Fibroblast of skin of abdomen (primary cell): Measurements from ENCODE around the gene ACADM. TPM values are rescaled to one million over a fixed set of nuclear protein-coding genes. Genes with fewer than 3 reads are reported as not detected.
A peak's percentile ranks its signal among the peaks of the same experiment; 100 is the strongest.
"Not testable (repeated sequence)": the region's sequence is repeated elsewhere in the genome, so short reads cannot be mapped to it uniquely, and the experiment has no call there.

Experiments
- DNase-seq: peaks from one replicate; pipeline ENCODE4 v3.0.0-alpha.2; 2013
- polyA plus RNA-seq, 2 experiments: library from polyadenylated mRNA; unstranded; fragments of 120-200 nt; gene quantifications; one replicate each; pipeline ENCODE4 v1.2.1, GENCODE V29; 2013; ENCODE audit not compliant: insufficient read length in 2 of 2

The ACADM gene
- 33.1 TPM for polyA plus RNA-seq (2013, experiment 1 of 2; ENCODE audit: insufficient read length)
- polyA plus RNA-seq (2013, experiment 2 of 2; ENCODE audit: insufficient read length) = 32.3 TPM

DNA sequence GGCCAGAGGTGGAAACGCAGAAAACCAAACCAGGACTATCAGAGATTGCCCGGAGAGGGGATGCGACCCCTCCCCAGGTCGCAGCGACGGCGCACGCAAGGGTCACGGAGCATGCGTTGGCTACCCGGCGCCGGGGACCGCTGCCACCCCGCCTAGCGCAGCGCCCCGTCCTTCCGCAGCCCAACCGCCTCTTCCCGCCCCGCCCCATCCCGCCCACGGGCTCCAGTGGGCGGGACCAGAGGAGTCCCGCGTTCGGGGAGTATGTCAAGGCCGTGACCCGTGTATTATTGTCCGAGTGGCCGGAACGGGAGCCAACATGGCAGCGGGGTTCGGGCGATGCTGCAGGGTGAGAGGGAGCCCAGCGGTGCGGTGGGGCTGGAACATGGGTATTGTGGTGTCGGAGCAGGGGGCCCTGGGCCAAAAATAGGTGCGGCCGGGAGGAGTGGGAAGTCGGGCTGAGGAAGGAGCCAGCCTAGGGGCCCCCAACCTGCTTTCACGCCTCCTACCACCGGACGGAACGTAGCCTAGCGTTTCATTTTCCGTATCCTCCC lies at the start of gene ACADM:
TSS of gene ACADM (plus strand) at position 238 of the 551 bp plus-strand sequence. CDS start at position 317, 79 bp downstream.
- peak; percentile 79 for DNase-seq

DNA sequence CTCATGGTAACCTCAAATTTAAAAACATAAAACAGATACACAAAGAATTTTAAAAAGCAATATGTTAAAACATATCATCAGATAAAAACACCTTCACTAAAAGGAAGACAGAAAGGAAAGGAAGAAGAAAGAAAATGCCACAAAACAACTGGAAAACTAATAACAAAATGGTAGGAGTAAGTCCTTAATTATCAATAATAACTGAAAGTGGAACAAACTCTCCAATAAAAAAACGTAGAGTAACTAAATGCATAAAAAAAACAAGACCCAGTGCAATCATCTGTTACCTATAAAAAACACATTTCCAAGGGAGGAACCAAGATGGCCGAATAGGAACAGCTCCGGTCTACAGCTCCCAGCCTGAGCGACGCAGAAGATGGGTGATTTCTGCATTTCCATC lies 47.1 kb upstream of the ACADM start:
- DNase-seq = no peak

GRCh38 chr1:75677964-75678363 lies 46.5 kb upstream of the ACADM start:
- DNase-seq = not testable (repeated sequence)

DNA sequence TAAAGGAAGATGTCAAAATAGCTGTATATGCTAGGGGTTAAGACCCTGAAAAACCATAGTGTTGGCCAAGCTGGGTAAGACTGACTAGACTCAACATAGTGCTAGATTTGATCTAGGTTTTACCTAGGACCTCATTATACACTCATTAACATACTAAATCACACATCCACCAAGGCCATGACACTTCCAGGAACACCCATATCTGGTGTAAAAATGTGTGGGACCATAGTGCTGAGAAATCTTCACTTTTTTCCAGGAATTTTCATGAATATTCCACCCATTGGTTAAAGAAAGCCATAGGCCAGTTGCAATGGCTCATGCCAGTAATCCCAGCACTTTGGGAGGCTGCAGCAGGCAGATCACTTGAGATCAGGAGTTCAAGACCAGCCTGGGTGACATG lies 34.0 kb upstream of the ACADM start:
- no peak for DNase-seq

- no peak for DNase-seq
Observed at GRCh38 chr1:75693551-75693950, 31.0 kb upstream of the ACADM start.

DNA sequence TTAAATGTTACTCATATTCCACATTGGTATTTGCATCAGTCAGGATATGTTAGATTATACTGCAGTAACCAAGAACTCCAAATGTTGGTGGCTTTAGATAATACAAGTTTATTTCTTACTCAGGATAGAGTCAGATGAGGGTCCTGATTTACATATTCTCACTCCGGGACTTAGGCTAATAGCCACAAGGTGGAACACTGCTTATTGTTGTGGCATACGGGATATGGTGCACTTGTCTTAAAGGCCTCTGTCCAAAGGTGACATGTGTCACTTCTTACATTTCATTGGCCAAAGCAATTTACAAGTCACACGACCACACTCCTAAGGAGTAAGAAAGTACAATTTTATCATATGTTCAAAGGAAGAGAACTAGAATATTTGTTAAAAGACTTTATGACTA lies 28.5 kb upstream of the ACADM start:
- no peak for DNase-seq

DNA sequence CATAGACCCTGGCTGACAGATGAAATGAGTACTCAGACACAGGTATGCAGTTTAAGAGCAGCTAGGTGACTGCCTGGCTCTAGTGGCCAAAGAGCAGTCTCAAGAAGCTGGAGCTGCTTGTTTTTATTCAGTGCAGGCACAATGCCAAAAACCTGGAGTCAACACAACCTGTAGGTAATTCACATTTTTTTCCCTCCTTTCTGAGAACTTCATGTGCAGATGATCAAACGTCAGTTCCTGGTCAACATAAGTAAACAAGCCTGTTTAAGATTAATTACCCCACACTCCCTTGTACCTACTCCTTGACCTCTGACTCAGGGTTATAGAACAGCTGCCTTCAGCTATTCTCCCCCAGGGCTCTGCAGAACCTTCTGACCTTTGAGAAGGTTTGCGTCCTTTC lies 17.3 kb upstream of the ACADM start:
- DNase-seq = no peak

- no peak for DNase-seq
Observed at GRCh38 chr1:75708910-75709309, 15.6 kb upstream of the ACADM start.

- no peak for DNase-seq
Observed at GRCh38 chr1:75710832-75711231, 13.7 kb upstream of the ACADM start.

DNA sequence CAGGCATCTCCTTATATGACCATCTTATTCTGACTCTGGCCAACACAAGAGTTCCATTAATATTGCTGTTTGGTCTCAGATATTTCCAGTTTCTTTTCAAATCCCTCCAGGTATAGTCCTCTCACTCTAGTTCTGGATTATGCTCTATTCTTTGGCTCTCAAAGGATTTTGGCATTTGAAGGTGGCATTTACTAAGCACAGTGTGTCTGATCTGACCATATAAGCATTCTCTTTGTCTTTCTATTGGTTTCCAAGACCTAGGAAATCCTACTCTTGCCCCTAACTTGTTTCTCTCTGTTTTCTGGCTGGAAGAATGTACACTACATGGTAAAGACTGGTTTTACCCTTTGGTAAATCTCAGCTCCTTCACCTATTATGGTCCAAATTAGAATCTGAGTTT lies 12.7 kb upstream of the ACADM start:
- no peak for DNase-seq

- DNase-seq = no peak
Observed at GRCh38 chr1:75712306-75712705, 12.2 kb upstream of the ACADM start.

DNA sequence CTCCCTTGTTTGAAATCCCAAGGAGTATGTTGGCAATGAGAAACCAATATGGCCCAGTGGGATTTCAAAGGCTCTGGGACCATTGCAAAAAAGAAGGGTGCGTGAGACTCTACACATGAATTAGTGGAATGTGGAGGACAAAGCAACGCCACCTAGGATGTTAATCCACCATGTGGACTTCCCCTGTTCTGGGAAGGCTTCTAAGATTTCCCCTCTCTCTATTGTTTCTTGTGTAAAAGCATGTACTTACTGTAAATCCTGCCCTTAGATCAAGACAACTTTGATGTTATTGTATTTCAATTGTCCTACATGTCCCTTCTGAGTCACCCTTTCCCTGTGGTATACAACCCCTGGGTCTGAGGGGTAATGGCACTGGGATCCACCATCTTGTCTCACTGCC lies 4.7 kb upstream of the ACADM start:
- DNase-seq = no peak

DNA sequence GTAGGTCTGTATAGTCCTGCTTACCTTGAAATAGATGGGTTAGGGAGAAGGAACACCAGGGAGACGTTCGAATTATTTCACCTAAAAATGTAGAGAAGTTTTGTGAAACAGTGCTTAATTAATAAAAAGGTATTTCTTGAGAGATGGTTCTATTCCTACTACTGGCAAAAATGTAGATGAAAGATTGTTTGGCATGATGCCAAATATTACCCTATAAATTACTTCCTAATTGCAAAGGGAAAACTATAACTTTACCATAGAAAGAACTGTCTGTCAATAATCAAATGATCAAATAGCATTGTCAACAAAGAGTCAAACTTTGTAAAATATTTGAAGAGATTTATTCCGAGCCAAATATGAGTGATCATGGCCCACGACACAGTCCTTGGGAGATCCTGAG lies 4.2 kb upstream of the ACADM start:
- no peak for DNase-seq

- no peak for DNase-seq
Observed at GRCh38 chr1:75720820-75721219, 3.7 kb upstream of the ACADM start.

DNA sequence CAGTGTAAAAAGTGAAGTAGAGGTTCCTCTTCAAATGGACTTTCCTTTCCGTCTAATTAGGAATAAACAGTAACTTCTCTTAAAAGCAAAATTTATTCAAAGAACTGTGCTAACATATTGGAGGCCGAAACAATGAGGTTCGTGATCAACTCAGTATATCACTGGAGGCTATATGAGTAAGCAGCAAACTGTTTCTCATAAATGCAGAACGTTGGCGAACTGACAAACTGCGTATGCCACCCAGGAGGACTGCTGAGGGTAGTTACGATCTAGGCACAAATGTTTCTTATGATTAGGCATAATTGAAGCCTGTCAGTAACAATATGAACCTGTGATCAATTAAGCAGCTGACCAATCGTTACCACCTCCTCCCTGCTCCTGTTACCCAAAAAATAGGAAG lies 2.3 kb upstream of the ACADM start:
- DNase-seq = not testable (repeated sequence)

DNA sequence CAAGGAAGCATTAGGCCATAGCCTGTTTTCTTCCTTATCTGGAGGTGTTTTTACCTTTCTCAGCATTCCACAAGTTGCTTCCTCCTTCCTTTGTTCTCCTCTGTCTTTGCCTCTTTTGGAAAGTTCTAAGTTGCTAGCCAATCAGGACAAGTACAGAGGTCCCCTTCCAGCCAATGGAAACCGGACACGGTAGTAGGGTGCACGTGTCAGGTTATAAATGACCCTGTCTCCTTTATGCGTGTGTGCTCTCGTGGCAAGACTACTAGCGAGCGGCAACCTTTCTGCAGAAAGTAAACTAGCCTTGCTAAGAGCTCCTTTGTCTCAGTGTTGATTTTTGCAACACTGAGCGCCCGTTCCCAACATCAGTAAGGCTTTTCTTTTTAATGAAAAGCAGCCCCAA lies 1.5 kb upstream of the ACADM start:
- DNase-seq = no peak

GRCh38 chr1:75723989-75724471 lies 479 bp upstream of the ACADM start:
- DNase-seq = peak; percentile 73

DNA sequence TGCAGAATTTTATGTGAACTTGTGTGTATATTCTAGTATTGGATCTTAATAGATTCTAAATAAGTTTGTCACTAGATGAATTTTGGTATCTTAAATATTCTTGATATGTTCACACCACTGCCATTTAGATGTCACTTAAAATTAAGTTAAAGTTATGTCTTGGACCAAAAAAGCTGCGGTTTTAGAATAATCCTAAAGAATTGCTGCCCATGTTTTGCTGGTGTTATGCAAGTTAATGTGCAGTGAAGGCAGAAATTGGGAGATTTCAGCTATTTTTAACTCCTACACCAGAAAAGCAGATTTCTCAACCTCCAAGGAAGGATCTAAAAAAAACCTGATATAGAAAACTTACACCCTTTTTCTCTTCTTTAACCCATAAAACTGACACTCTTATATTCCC lies 757 bp downstream of the ACADM start:
- DNase-seq = peak; percentile 37

DNA sequence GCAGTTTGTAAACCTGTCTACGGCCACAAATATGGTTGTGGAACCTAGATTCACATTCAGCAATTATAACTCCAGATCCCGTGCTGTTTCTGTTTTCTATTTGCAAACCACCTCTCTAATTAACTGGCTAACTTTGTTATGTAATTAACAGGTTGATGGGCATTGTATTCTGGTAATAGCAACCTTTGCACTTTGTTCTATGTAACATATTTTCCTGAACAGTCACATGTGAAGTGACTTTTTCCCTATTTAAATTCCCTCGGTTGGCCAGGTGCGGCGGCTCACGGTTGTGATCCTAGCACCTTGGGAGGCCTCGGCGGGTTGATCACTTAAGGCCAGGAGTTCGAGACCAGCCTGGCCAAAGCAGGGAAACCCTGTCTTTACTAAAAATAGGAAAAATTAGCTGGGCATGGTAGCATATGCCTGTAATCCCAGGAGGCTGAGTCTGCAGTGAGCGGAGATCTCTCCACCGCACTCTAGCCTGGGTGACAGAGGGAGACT lies 1.4 kb downstream of the ACADM start:
- DNase-seq = no peak

- no peak for DNase-seq
Observed at GRCh38 chr1:75727571-75727970, 3.1 kb downstream of the ACADM start.

DNA sequence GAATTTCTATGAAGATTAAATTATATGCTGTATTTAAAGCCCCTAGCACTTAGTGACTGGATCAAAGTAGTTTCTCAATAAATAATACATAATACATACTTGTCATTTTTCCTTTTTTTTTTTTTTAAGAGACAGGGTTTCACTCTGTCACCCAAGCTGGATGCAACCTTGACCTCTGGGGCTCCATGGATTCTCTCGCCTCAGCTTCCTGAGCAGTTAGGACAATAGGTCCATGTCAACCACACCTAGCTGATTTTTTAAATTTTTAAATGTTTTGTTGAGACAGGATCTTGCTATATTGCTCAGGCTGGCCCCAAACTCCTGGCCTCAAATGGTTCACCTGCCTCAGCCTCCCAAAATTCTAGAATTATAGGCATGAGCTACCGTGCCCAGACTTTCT lies 5.9 kb downstream of the ACADM start:
- no peak for DNase-seq

DNA sequence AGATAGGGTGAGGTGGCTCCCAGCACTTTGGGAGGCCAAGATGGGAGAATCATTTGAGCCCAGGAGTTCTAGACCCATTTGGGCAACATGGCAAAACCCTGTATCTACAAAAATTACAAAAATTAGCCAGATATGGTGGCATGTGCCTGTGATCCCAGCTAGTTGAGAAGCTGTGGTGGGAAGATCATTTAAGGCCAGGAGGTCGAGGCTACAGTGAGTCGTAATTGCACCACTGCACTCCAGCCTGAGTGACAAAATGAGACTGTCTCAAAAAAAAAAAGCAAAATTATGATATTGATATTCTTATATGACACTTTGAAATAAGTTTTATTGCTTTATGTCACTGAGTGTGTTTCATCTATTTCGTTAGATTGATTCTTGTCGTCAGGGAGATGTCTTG lies 7.4 kb downstream of the ACADM start:
- peak; percentile 4 for DNase-seq

GRCh38 chr1:75732703-75733102 lies 8.2 kb downstream of the ACADM start:
- peak; percentile 57 for DNase-seq

- no peak for DNase-seq
Observed at GRCh38 chr1:75733661-75734060, 9.2 kb downstream of the ACADM start.

DNA sequence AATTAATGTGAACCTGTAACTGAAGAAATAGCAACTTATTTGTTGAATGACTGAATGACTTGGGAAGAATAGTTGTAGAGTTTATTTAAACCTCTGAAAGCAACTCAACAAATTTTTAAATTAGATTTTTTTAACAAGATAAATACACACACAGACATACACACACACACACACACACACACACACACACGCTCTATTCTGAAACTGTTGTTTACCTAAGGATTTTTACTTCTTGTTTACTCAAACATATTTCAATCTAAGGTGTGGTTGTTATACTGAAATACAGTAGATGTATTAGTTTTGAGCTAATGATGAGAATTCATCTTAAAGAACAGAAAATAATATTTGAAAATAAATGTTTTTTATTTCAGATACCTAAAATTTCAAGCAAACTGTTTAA lies 11.5 kb downstream of the ACADM start:
- DNase-seq = no peak
